Sigmoid colon (tissue), 4 donors: ENCODE data around the gene WNT3A.
"Not testable (repeated sequence)": the region's sequence is repeated elsewhere in the genome, so short reads cannot be mapped to it uniquely, and the experiment has no call there.

Experiments
- CTCF ChIP-seq, 4 experiments: fragments of 450-650 bp in 3 of 4; fragments of 200-600 bp in 1 of 4; IDR thresholded peaks; one replicate each; pipeline ENCODE4 v1.5.1; 2016 to 2019; ENCODE audit warnings: antibody characterized with exemption in 4 of 4, mild to moderate bottlenecking in 3 of 4, moderate library complexity in 2 of 4
- EP300 ChIP-seq, 4 donors: sonication (generic); formaldehyde crosslinking; IDR thresholded peaks; one replicate each; pipeline ENCODE4 v1.6.1; 2017; ENCODE audit warnings: antibody characterized with exemption in 4 of 4
- POLR2A ChIP-seq, 2 donors: fragments of 450-650 bp; IDR thresholded peaks; one replicate each; pipeline ENCODE4 v1.6.1; 2016; ENCODE audit warnings: antibody characterized with exemption in 2 of 2, mild to moderate bottlenecking in 2 of 2, moderate library complexity in 2 of 2

GRCh38 chr1:227970076-227970995, 36.5 kb upstream of the WNT3A start:
- not testable (repeated sequence) for TF ChIP-seq POLR2A, EP300, CTCF (IDR thresholded peaks at IDR 0.05)
